ENCODE data around the gene PPARG.

Gene PPARG

GRCh38 chr3:12340506-12340905, 51.6 kb downstream of the PPARG start:
- no peak overlapping the region for H3K27ac ChIP-seq (ENCODE audit: insufficient read depth in 1 of 2, low read depth in 1 of 2, low read length in 2 of 2, poor library complexity in 1 of 2, severe bottlenecking in 2 of 2)
- H3K27me3 ChIP-seq (replicated peaks in 2 of 5; ENCODE audit: control insufficient read depth in 4 of 5, insufficient read depth in 5 of 5, low read length in 4 of 5), result peaks cover 0 to 2% (median 0%) of the 10 kb centered on the region in 5 experiments
- ChIA-PET POLR2A (no interaction called here), CTCF (interaction anchor here (2.1 kb wide), 1 partner anchor 10 kb away, joined by 4 read pairs; no protein-coding TSS in a partner anchor)
- no peaks in the 10 kb centered on the region for H3K9me3 ChIP-seq (ENCODE audit: control extremely low read depth in 1 of 5, control insufficient read depth in 4 of 5, insufficient read depth in 2 of 5, low read depth in 1 of 5, low read length in 4 of 5)
- H3K4me1 ChIP-seq (ENCODE audit: control extremely low read depth in 1 of 4, control insufficient read depth in 4 of 4, insufficient read depth in 4 of 4, low read length in 3 of 4), result peaks cover 5 to 17% (median 8%) of the 10 kb centered on the region in 4 experiments
- no peak for DNase-seq
- H3K4me3 ChIP-seq (ENCODE audit: control insufficient read depth in 1 of 7, extremely low read depth in 1 of 7, insufficient read depth in 4 of 7, low read depth in 2 of 7, low read length in 6 of 7), result no peak overlapping the region
- no peaks in the 10 kb centered on the region for H3K36me3 ChIP-seq (ENCODE audit: control insufficient read depth in 4 of 4, insufficient read depth in 4 of 4, low read length in 3 of 4)
- no CpG with 5 or more reads among the region's 2 CpGs for WGBS (ENCODE audit: insufficient coverage)

GRCh38 chr3:12342151-12342550, 53.3 kb downstream of the PPARG start:
- H3K9me3 ChIP-seq (ENCODE audit: control extremely low read depth in 1 of 5, control insufficient read depth in 4 of 5, insufficient read depth in 2 of 5, low read depth in 1 of 5, low read length in 4 of 5), result no peaks in the 10 kb centered on the region
- H3K4me1 ChIP-seq (ENCODE audit: control extremely low read depth in 1 of 4, control insufficient read depth in 4 of 4, insufficient read depth in 4 of 4, low read length in 3 of 4), result peaks cover 0 to under 1% (median 0%) of the 10 kb centered on the region in 4 experiments
- no peak overlapping the region for H3K4me3 ChIP-seq (ENCODE audit: control insufficient read depth in 1 of 7, extremely low read depth in 1 of 7, insufficient read depth in 4 of 7, low read depth in 2 of 7, low read length in 6 of 7)
- ChIA-PET CTCF (interaction anchor here (1.9 kb wide), 1 partner anchor 11 kb away, joined by 4 read pairs; no protein-coding TSS in a partner anchor), POLR2A (no interaction called here)
- H3K27ac ChIP-seq (ENCODE audit: insufficient read depth in 1 of 2, low read depth in 1 of 2, low read length in 2 of 2, poor library complexity in 1 of 2, severe bottlenecking in 2 of 2), result no peak overlapping the region
- no peaks in the 10 kb centered on the region for H3K36me3 ChIP-seq (ENCODE audit: control insufficient read depth in 4 of 4, insufficient read depth in 4 of 4, low read length in 3 of 4)
- no peak for DNase-seq
- H3K27me3 ChIP-seq (replicated peaks in 2 of 5; ENCODE audit: control insufficient read depth in 4 of 5, insufficient read depth in 5 of 5, low read length in 4 of 5), result peaks cover 0 to 4% (median 1%) of the 10 kb centered on the region in 5 experiments

- CTCF ChIA-PET, result interaction anchor here (1.9 kb wide), 1 partner anchor 10 kb away, joined by 4 read pairs; no protein-coding TSS in a partner anchor
- Histone ChIP-seq H3K9me3 (ENCODE audit: control extremely low read depth in 1 of 5, control insufficient read depth in 4 of 5, insufficient read depth in 2 of 5, low read depth in 1 of 5, low read length in 4 of 5) (no peaks in the 10 kb centered on the region), H3K4me3 (ENCODE audit: control insufficient read depth in 1 of 7, extremely low read depth in 1 of 7, insufficient read depth in 4 of 7, low read depth in 2 of 7, low read length in 6 of 7) (no peak overlapping the region), H3K27me3 (replicated peaks in 2 of 5; ENCODE audit: control insufficient read depth in 4 of 5, insufficient read depth in 5 of 5, low read length in 4 of 5) (peaks cover 0 to 4% (median 1%) of the 10 kb centered on the region in 5 experiments), H3K36me3 (ENCODE audit: control insufficient read depth in 4 of 4, insufficient read depth in 4 of 4, low read length in 3 of 4) (no peaks in the 10 kb centered on the region), H3K4me1 (ENCODE audit: control extremely low read depth in 1 of 4, control insufficient read depth in 4 of 4, insufficient read depth in 4 of 4, low read length in 3 of 4) (no peaks in the 10 kb centered on the region), H3K27ac (ENCODE audit: insufficient read depth in 1 of 2, low read depth in 1 of 2, low read length in 2 of 2, poor library complexity in 1 of 2, severe bottlenecking in 2 of 2) (no peak overlapping the region)
- no peak for DNase-seq
- POLR2A ChIA-PET, result no interaction called here
- WGBS (ENCODE audit: insufficient coverage), result 91% methylated on average over 2 of the region's 3 CpGs
Measured at GRCh38 chr3:12343047-12343501, 54.2 kb downstream of the PPARG start.

GRCh38 chr3:12345141-12345561, 56.3 kb downstream of the PPARG start:
- DNase-seq, result peak in 1 of 3 donors; percentile 12
- peaks cover 0 to 4% (median 2%) of the 10 kb centered on the region in 5 experiments for H3K27me3 ChIP-seq (replicated peaks in 2 of 5; ENCODE audit: control insufficient read depth in 4 of 5, insufficient read depth in 5 of 5, low read length in 4 of 5)
- WGBS (ENCODE audit: insufficient coverage), result 88% methylated on average over 3 of the region's 5 CpGs
- H3K4me3 ChIP-seq (ENCODE audit: control insufficient read depth in 1 of 7, extremely low read depth in 1 of 7, insufficient read depth in 4 of 7, low read depth in 2 of 7, low read length in 6 of 7), result no peak overlapping the region
- H3K36me3 ChIP-seq (ENCODE audit: control insufficient read depth in 4 of 4, insufficient read depth in 4 of 4, low read length in 3 of 4), result no peaks in the 10 kb centered on the region
- no peak overlapping the region for H3K27ac ChIP-seq (ENCODE audit: insufficient read depth in 1 of 2, low read depth in 1 of 2, low read length in 2 of 2, poor library complexity in 1 of 2, severe bottlenecking in 2 of 2)
- peaks cover 0 to 3% (median under 1%) of the 10 kb centered on the region in 4 experiments for H3K4me1 ChIP-seq (ENCODE audit: control extremely low read depth in 1 of 4, control insufficient read depth in 4 of 4, insufficient read depth in 4 of 4, low read length in 3 of 4)
- H3K9me3 ChIP-seq (ENCODE audit: control extremely low read depth in 1 of 5, control insufficient read depth in 4 of 5, insufficient read depth in 2 of 5, low read depth in 1 of 5, low read length in 4 of 5), result no peaks in the 10 kb centered on the region
- ChIA-PET CTCF (no interaction called here), POLR2A (no interaction called here)

- no peak for DNase-seq
- Histone ChIP-seq H3K4me1 (ENCODE audit: control extremely low read depth in 1 of 4, control insufficient read depth in 4 of 4, insufficient read depth in 4 of 4, low read length in 3 of 4) (peaks cover 0 to 10% (median 3%) of the 10 kb centered on the region in 4 experiments), H3K9me3 (ENCODE audit: control extremely low read depth in 1 of 5, control insufficient read depth in 4 of 5, insufficient read depth in 2 of 5, low read depth in 1 of 5, low read length in 4 of 5) (no peaks in the 10 kb centered on the region), H3K36me3 (ENCODE audit: control insufficient read depth in 4 of 4, insufficient read depth in 4 of 4, low read length in 3 of 4) (no peaks in the 10 kb centered on the region), H3K27me3 (replicated peaks in 2 of 5; ENCODE audit: control insufficient read depth in 4 of 5, insufficient read depth in 5 of 5, low read length in 4 of 5) (peaks cover 0 to 4% (median 2%) of the 10 kb centered on the region in 5 experiments), H3K27ac (ENCODE audit: insufficient read depth in 1 of 2, low read depth in 1 of 2, low read length in 2 of 2, poor library complexity in 1 of 2, severe bottlenecking in 2 of 2) (no peak overlapping the region), H3K4me3 (ENCODE audit: control insufficient read depth in 1 of 7, extremely low read depth in 1 of 7, insufficient read depth in 4 of 7, low read depth in 2 of 7, low read length in 6 of 7) (no peak overlapping the region)
- ChIA-PET POLR2A (interaction anchor here (0.6 kb wide), 1 partner anchor 196 kb away, joined by 6 read pairs; no protein-coding TSS in a partner anchor), CTCF (no interaction called here)
- 97% methylated on average over 6 of the region's 8 CpGs for WGBS (ENCODE audit: insufficient coverage)
Measured at GRCh38 chr3:12345584-12346494, 57.0 kb downstream of the PPARG start.

GRCh38 chr3:12347301-12347700, 58.4 kb downstream of the PPARG start:
- ChIA-PET POLR2A (no interaction called here), CTCF (interaction anchor here (1.1 kb wide), 1 partner anchor 11 kb away, joined by 5 read pairs; no protein-coding TSS in a partner anchor)
- peaks cover 0 to 12% (median 3%) of the 10 kb centered on the region in 4 experiments for H3K4me1 ChIP-seq (ENCODE audit: control extremely low read depth in 1 of 4, control insufficient read depth in 4 of 4, insufficient read depth in 4 of 4, low read length in 3 of 4)
- DNase-seq, result no peak
- no CpG with 5 or more reads among the region's 3 CpGs for WGBS (ENCODE audit: insufficient coverage)
- H3K36me3 ChIP-seq (ENCODE audit: control insufficient read depth in 4 of 4, insufficient read depth in 4 of 4, low read length in 3 of 4), result no peaks in the 10 kb centered on the region
- H3K27ac ChIP-seq (ENCODE audit: insufficient read depth in 1 of 2, low read depth in 1 of 2, low read length in 2 of 2, poor library complexity in 1 of 2, severe bottlenecking in 2 of 2), result no peak overlapping the region
- H3K27me3 ChIP-seq (replicated peaks in 2 of 5; ENCODE audit: control insufficient read depth in 4 of 5, insufficient read depth in 5 of 5, low read length in 4 of 5), result peaks cover 0 to 4% (median 2%) of the 10 kb centered on the region in 5 experiments
- no peaks in the 10 kb centered on the region for H3K9me3 ChIP-seq (ENCODE audit: control extremely low read depth in 1 of 5, control insufficient read depth in 4 of 5, insufficient read depth in 2 of 5, low read depth in 1 of 5, low read length in 4 of 5)
- H3K4me3 ChIP-seq (ENCODE audit: control insufficient read depth in 1 of 7, extremely low read depth in 1 of 7, insufficient read depth in 4 of 7, low read depth in 2 of 7, low read length in 6 of 7), result no peak overlapping the region
